Measurements from ENCODE around the gene SHLD2. TPM values are rescaled to one million over a fixed set of nuclear protein-coding genes. Genes with fewer than 3 reads are reported as not detected.

Gene SHLD2
- total RNA-seq, 1 experiment from 2014 or later: 27.6 TPM

Other genes with a start within 250 kb of the SHLD2 start
- 1.7 to 2.8 TPM (median 2.4 TPM) in 3 replicates for gene MMRN2, start 137.6 kb upstream of the SHLD2 start, total RNA-seq (2021)
- gene SNCG, start 136.6 kb upstream of the SHLD2 start, total RNA-seq (2021): 8.4 to 14.3 TPM (median 12.0 TPM) in 3 replicates
- 0.30 to 1.0 TPM (median 0.70 TPM) in 3 replicates for gene ADIRF, start 126.7 kb upstream of the SHLD2 start, total RNA-seq (2021)
- not detected in 3 replicates for gene FAM25A, start 74.9 kb upstream of the SHLD2 start, total RNA-seq (2021)
- gene GLUD1, start 363 bp upstream of the SHLD2 start, total RNA-seq (2021): 98.2 to 103 TPM (median 99.7 TPM) in 3 replicates
- gene NUTM2A, start 130.2 kb downstream of the SHLD2 start, total RNA-seq (2021): 0.32 to 0.68 TPM (median 0.48 TPM) in 3 replicates

All from WTC11 (cell line).